ENCODE measurements around the gene IPPK.

The IPPK gene

DNA sequence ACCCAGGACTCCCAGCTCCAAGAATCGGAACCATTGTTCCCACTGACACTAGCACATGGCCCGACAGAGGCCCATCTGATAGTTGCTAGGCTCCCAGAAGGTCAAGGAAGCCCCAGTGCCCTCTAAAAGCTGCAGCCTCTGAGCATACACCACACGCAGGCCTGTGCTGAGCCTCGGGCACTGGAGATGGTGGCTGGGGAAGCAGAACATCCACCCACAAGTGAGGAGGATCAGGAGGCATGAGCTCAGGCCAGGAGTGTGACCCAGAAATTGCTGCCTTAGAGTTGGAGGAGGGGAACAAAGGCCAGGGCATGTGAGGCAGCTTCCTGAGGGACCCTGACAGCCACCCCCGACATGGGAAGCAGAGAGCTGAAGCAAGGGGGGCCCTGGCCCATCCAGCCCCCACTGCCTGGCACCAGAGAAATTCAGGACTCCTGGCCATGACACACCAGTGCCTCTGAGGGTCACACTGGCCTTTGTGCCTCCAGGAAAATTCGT lies 21.4 kb downstream of the IPPK start:
- H3K9me3 ChIP-seq (ENCODE audit: insufficient read depth, low read length, severe bottlenecking), result no peaks in the 10 kb centered on the region
- no peak overlapping the region for H2AFZ ChIP-seq (ENCODE audit: low read depth, low read length)
- H4K20me1 ChIP-seq (ENCODE audit: insufficient read depth, low read length), result peaks cover 5% of the 10 kb centered on the region; the same call in 1 of the 2 replicates
- no peaks in the 10 kb centered on the region for H3K4me1 ChIP-seq (ENCODE audit: insufficient read depth, low read length)
- no peak overlapping the region for H3K4me3 ChIP-seq (ENCODE audit: low read depth in 1 of 2, low read length in 2 of 2)
- H3K79me2 ChIP-seq (ENCODE audit: insufficient read depth, low read length), result no peaks in the 10 kb centered on the region
- no peak for ATAC-seq (ENCODE audit: insufficient read depth, low read depth)
- no peaks in the 10 kb centered on the region for H3K27me3 ChIP-seq (ENCODE audit: insufficient read depth, low read length, poor library complexity)
- TF ChIP-seq, protein P1, sequence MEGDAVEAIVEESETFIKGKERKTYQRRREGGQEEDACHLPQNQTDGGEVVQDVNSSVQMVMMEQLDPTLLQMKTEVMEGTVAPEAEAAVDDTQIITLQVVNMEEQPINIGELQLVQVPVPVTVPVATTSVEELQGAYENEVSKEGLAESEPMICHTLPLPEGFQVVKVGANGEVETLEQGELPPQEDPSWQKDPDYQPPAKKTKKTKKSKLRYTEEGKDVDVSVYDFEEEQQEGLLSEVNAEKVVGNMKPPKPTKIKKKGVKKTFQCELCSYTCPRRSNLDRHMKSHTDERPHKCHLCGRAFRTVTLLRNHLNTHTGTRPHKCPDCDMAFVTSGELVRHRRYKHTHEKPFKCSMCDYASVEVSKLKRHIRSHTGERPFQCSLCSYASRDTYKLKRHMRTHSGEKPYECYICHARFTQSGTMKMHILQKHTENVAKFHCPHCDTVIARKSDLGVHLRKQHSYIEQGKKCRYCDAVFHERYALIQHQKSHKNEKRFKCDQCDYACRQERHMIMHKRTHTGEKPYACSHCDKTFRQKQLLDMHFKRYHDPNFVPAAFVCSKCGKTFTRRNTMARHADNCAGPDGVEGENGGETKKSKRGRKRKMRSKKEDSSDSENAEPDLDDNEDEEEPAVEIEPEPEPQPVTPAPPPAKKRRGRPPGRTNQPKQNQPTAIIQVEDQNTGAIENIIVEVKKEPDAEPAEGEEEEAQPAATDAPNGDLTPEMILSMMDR (IDR thresholded peaks at IDR 0.05; ENCODE audit: borderline replicate concordance, extremely low read depth, low read length, poor library complexity, severe bottlenecking), result no peak
- TF ChIP-seq EZH2 (IDR thresholded peaks at IDR 0.05; ENCODE audit: borderline replicate concordance, low read depth, low read length, severe bottlenecking), result no peak
- peaks cover 67% of the 10 kb centered on the region for H3K36me3 ChIP-seq (ENCODE audit: insufficient read depth, low read length)
- DNase-seq, result no peak
- no peak overlapping the region for H3K4me2 ChIP-seq (ENCODE audit: insufficient read depth, low read length)
- no peak overlapping the region for H3K9ac ChIP-seq (ENCODE audit: low read depth, low read length)
- no peak overlapping the region for H3K27ac ChIP-seq (ENCODE audit: low read length)

GRCh38 chr9:92647671-92648473 lies 22.1 kb downstream of the IPPK start:
- H3K36me3 ChIP-seq (ENCODE audit: insufficient read depth, low read length), result peaks cover 72% of the 10 kb centered on the region
- TF ChIP-seq, protein P1 (IDR thresholded peaks at IDR 0.05; ENCODE audit: borderline replicate concordance, extremely low read depth, low read length, poor library complexity, severe bottlenecking), result no peak
- TF ChIP-seq EZH2 (IDR thresholded peaks at IDR 0.05; ENCODE audit: borderline replicate concordance, low read depth, low read length, severe bottlenecking), result no peak

DNA sequence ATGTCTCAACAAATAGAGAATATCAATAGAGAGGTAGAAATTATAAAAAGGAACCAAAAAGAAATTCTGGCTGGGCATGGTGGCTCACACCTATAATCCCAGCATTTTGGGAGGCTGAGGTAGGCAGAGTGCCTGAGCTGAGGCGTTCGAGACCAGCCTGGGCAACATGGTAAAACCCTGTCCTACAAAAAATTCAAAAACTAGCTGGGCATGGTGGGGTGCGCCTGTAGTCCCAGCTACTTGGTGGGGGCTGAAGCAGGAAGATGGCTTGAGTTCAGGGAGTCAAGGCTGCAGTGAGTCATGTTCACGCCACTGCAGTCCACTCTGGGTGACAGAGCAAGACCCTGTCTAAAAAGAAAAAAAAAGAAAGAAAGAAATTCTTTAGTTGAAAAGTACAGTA lies 24.9 kb downstream of the IPPK start:
- Histone ChIP-seq H3K4me3 (ENCODE audit: low read depth in 1 of 2, low read length in 2 of 2) (no peak overlapping the region), H3K36me3 (ENCODE audit: insufficient read depth, low read length) (peaks cover 84% of the 10 kb centered on the region), H3K9ac (ENCODE audit: low read depth, low read length) (no peak overlapping the region), H4K20me1 (ENCODE audit: insufficient read depth, low read length) (0 out of 2 replicates have a peak, but pooled peaks cover 7% of the 10 kb centered on the region), H3K79me2 (ENCODE audit: insufficient read depth, low read length) (no peaks in the 10 kb centered on the region), H3K27me3 (ENCODE audit: insufficient read depth, low read length, poor library complexity) (no peaks in the 10 kb centered on the region), H3K4me2 (ENCODE audit: insufficient read depth, low read length) (no peak overlapping the region), H3K9me3 (ENCODE audit: insufficient read depth, low read length, severe bottlenecking) (no peaks in the 10 kb centered on the region), H3K27ac (ENCODE audit: low read length) (no peak overlapping the region), H3K4me1 (ENCODE audit: insufficient read depth, low read length) (no peaks in the 10 kb centered on the region), H2AFZ (ENCODE audit: low read depth, low read length) (no peak overlapping the region)
- DNase-seq (no peak), ATAC-seq (ENCODE audit: insufficient read depth, low read depth) (no peak)
- TF ChIP-seq EZH2 (IDR thresholded peaks at IDR 0.05; ENCODE audit: borderline replicate concordance, low read depth, low read length, severe bottlenecking), result no peak
- TF ChIP-seq, protein P1 (IDR thresholded peaks at IDR 0.05; ENCODE audit: borderline replicate concordance, extremely low read depth, low read length, poor library complexity, severe bottlenecking), result no peak

More at GRCh38 chr9:92647671-92648473, 22.1 kb downstream of the IPPK start:
- Histone ChIP-seq H3K9me3 (ENCODE audit: insufficient read depth, low read length, severe bottlenecking) (no peaks in the 10 kb centered on the region), H3K4me1 (ENCODE audit: insufficient read depth, low read length) (no peaks in the 10 kb centered on the region), H3K4me3 (ENCODE audit: low read depth in 1 of 2, low read length in 2 of 2) (no peak overlapping the region), H2AFZ (ENCODE audit: low read depth, low read length) (no peak overlapping the region), H4K20me1 (ENCODE audit: insufficient read depth, low read length) (peaks cover 1% of the 10 kb centered on the region; the same call in 1 of the 2 replicates), H3K27ac (ENCODE audit: low read length) (no peak overlapping the region), H3K27me3 (ENCODE audit: insufficient read depth, low read length, poor library complexity) (no peaks in the 10 kb centered on the region), H3K9ac (ENCODE audit: low read depth, low read length) (no peak overlapping the region), H3K4me2 (ENCODE audit: insufficient read depth, low read length) (no peak overlapping the region), H3K79me2 (ENCODE audit: insufficient read depth, low read length) (no peaks in the 10 kb centered on the region)
- DNase-seq (no peak), ATAC-seq (ENCODE audit: insufficient read depth, low read depth) (no peak)
